B cell (primary cell): ENCODE results near the gene ATN1. TPM values are rescaled to one million over a fixed set of nuclear protein-coding genes. Genes with fewer than 3 reads are reported as not detected.

ENCODE experiments used
- ATAC-seq: fragments of 200-7000 bp; cut with Tn5 transposase; one replicate; pipeline ENCODE4 v1.10.0; 2021; ENCODE audit warnings: low read depth, mild to moderate bottlenecking, moderate number of reproducible peaks, moderate library complexity
- CTCF ChIA-PET: fragments of 350-600 bp; sonication (Branson Sonifier 250); formaldehyde crosslinking; loops from one replicate; lab custom pipeline; 2021; ENCODE audit warnings: antibody characterized with exemption, inconsistent platforms; lab: Charles Lee
- POLR2A ChIA-PET: fragments of 350-600 bp; sonication (Branson Sonifier 250); formaldehyde crosslinking; loops from one replicate; lab custom pipeline; 2021; ENCODE audit warnings: antibody characterized with exemption; lab: Charles Lee
- DNase-seq: peaks from one replicate; pipeline ENCODE4 v3.0.0; 2013
- H2AFZ ChIP-seq: 2 replicates; pipeline ENCODE4 v1.6.1; 2012; ENCODE audit warnings: mild to moderate bottlenecking, low read depth, low read length; ENCODE audit not compliant: insufficient read depth, poor library complexity, severe bottlenecking
- H3K27ac ChIP-seq, 2 donors: 1 replicate in 1 of 2; 2 replicates in 1 of 2; pipeline ENCODE4 v1.5.1; 2012 to 2013; ENCODE audit warnings: low read length in 2 of 2, mild to moderate bottlenecking in 2 of 2, moderate library complexity in 1 of 2
- H3K27me3 ChIP-seq, 4 experiments: fragments of 200-600 bp in 1 of 4; sonication (generic) in 1 of 4; replicated peaks in 1 of 4; 1 replicate in 2 of 4; 2 replicates in 2 of 4; pipeline versions ENCODE4 v1.6.1 to v1.7.0; 2013 to 2016; ENCODE audit warnings: low read length in 3 of 4, mild to moderate bottlenecking in 2 of 4, mixed read lengths in 1 of 4, moderate library complexity in 1 of 4; ENCODE audit not compliant: insufficient read depth in 4 of 4, control insufficient read depth in 3 of 4; ENCODE audit errors: control extremely low read depth in 1 of 4
- H3K36me3 ChIP-seq, 2 experiments: replicated peaks in 1 of 2; 1 replicate in 1 of 2; 2 replicates in 1 of 2; pipeline versions ENCODE4 v1.6.1 to v1.7.1; 2013; ENCODE audit warnings: low read length in 1 of 2; ENCODE audit not compliant: insufficient read depth in 2 of 2, control insufficient read depth in 1 of 2; ENCODE audit errors: control extremely low read depth in 1 of 2, extremely low read depth in 1 of 2
- H3K4me1 ChIP-seq, 2 donors: fragments of 200-600 bp in 1 of 2; sonication (generic) in 1 of 2; 1 replicate in 1 of 2; 2 replicates in 1 of 2; pipeline versions ENCODE4 v1.5.1 to v1.6.1; 2013 to 2017; ENCODE audit warnings: low read length in 2 of 2; ENCODE audit not compliant: control insufficient read depth in 2 of 2, insufficient read depth in 2 of 2
- H3K4me2 ChIP-seq: replicated peaks from 2 replicates; pipeline ENCODE3; 2012; ENCODE audit warnings: mild to moderate bottlenecking, low read depth, low read length; ENCODE audit not compliant: poor library complexity, severe bottlenecking
- H3K4me3 ChIP-seq, 5 experiments: fragments of 200-600 bp in 1 of 5; sonication (generic) in 1 of 5; 1 replicate in 3 of 5; 2 replicates in 2 of 5; pipeline versions ENCODE4 v1.5.1 to v1.7.0; 2011 to 2016; ENCODE audit warnings: low read length in 4 of 5, mild to moderate bottlenecking in 4 of 5, low read depth in 2 of 5, control low read depth in 1 of 5, moderate library complexity in 1 of 5; ENCODE audit not compliant: insufficient read depth in 1 of 5; ENCODE audit errors: control extremely low read depth in 1 of 5, extremely low read depth in 1 of 5
- H3K79me2 ChIP-seq: fragments of 200-600 bp; sonication (generic); one replicate; pipeline ENCODE4 v1.6.0; 2016; ENCODE audit warnings: low read length; ENCODE audit not compliant: control insufficient read depth, insufficient read depth
- H3K9ac ChIP-seq: fragments of 200-600 bp; sonication (generic); 2 replicates; pipeline ENCODE4 v1.6.1; 2017; ENCODE audit warnings: mild to moderate bottlenecking, low read length, moderate library complexity
- H3K9me3 ChIP-seq, 3 donors: one replicate each; pipeline versions ENCODE4 v1.6.1 to v1.7.1; 2013; ENCODE audit warnings: low read length in 2 of 3; ENCODE audit not compliant: control insufficient read depth in 2 of 3, insufficient read depth in 1 of 3; ENCODE audit errors: control extremely low read depth in 1 of 3
- H4K20me1 ChIP-seq: 2 replicates; pipeline ENCODE4 v1.6.0; 2012; ENCODE audit warnings: mild to moderate bottlenecking, low read length; ENCODE audit not compliant: insufficient read depth, control insufficient read depth, poor library complexity, severe bottlenecking
- H3K27ac Mint-ChIP-seq: one replicate; pipeline ENCODE4 v1.8.0; 2021; ENCODE audit warnings: mixed read lengths
- H3K27me3 Mint-ChIP-seq: one replicate; pipeline ENCODE4 v1.8.0; 2021; ENCODE audit warnings: mixed read lengths
- H3K4me1 Mint-ChIP-seq: one replicate; pipeline ENCODE4 v1.8.0; 2021; ENCODE audit warnings: mixed read lengths
- H3K4me3 Mint-ChIP-seq: one replicate; pipeline ENCODE4 v1.8.0; 2021; ENCODE audit warnings: mixed read lengths
- H3K9me3 Mint-ChIP-seq: one replicate; pipeline ENCODE4 v1.8.0; 2022; ENCODE audit warnings: mixed read lengths; ENCODE audit not compliant: insufficient read depth
- CTCF ChIP-seq: fragments of 200-600 bp; IDR thresholded peaks from one replicate; pipeline ENCODE4 v1.8.0; 2022; ENCODE audit warnings: antibody characterized with exemption, mild to moderate bottlenecking
- EZH2 ChIP-seq: IDR thresholded peaks from 2 replicates; pipeline ENCODE4 v1.6.1; 2012; ENCODE audit warnings: borderline replicate concordance, low read depth, mild to moderate bottlenecking, moderate library complexity, low read length; ENCODE audit not compliant: insufficient read depth, poor library complexity, severe bottlenecking
- WGBS: methylation state at CpG from one replicate; pipeline ENCODE4 v1.1.5; 2013; ENCODE audit warnings: missing lambda C conversion rate; ENCODE audit not compliant: insufficient coverage; 5-methylcytosine and 5-hydroxymethylcytosine counted together
- intact Hi-C: fragments of 100-400 bp; cut with micrococcal nuclease; formaldehyde crosslinking; loops from one replicate; pipeline ENCODE4 v1.10.0; 2022
- polyA plus RNA-seq: library from polyadenylated mRNA; depleted of rRNA; stranded (reverse); fragments of >200 nt; gene quantifications from 2 replicates; pipeline ENCODE4 v1.2.3, GENCODE V29; 2012
- total RNA-seq, 2 donors: library from RNA; stranded (reverse); fragments of 120-200 nt in 1 of 2; gene quantifications; 1 replicate in 1 of 2; 2 replicates in 1 of 2; pipeline versions ENCODE4 v1.2.3 to v1.2.4, GENCODE V29; 2013 to 2022

The ATN1 gene
- total and polyA plus RNA-seq, 2 donors (not counting 1 experiment from before 2014, with no cell fraction given) = 21.0 to 50.8 TPM

GRCh38 chr12:6959805-6960592 lies 32.2 kb downstream of the ATN1 start:
- peaks cover 95 to 98% of the 10 kb centered on the region in 2 donors for H3K4me1 ChIP-seq
- Mint-ChIP-seq H3K27me3 (no peaks in the 10 kb centered on the region), H3K27ac (peak overlapping the region; percentile 98), H3K4me3 (peak overlapping the region; percentile 91), H3K9me3 (no peaks in the 10 kb centered on the region), H3K4me1 (peaks cover 93% of the 10 kb centered on the region)
- ChIA-PET CTCF (interaction anchor here (0.6 to 13.5 kb wide), 12 partner anchors 8 to 207 kb away, joined by 3 to 944 read pairs (median 5); partner anchors contain the start of genes C12orf57, LPCAT3, MLF2 and PTPN6), POLR2A (interaction anchor here (0.6 to 18.2 kb wide), 7 partner anchors 10 to 87 kb away, joined by 3 to 662 read pairs (median 5); partner anchors contain the start of genes C12orf57, EMG1, PHB2 and PTPN6)
- intact Hi-C loops = loop anchor here (1.0 to 2.0 kb wide), 2 partner anchors 9 to 91 kb away; partner anchors contain the start of gene PTPN6
- no peak for ATAC-seq
- H3K79me2 ChIP-seq = peaks cover 54% of the 10 kb centered on the region
- H2AFZ ChIP-seq = no peak overlapping the region
- DNase-seq = no peak
- peak overlapping the region; percentile 92 for H3K4me2 ChIP-seq
- 68% methylated on average over 12 of the region's 26 CpGs for whole genome bisulfite sequencing
- H3K27ac ChIP-seq = peak overlapping the region; percentile 95 to 99
- no peaks in the 10 kb centered on the region for H3K9me3 ChIP-seq
- H4K20me1 ChIP-seq = peaks cover 24% of the 10 kb centered on the region
- H3K27me3 ChIP-seq = no peaks in the 10 kb centered on the region
- H3K36me3 ChIP-seq = peaks cover 0 to 70% of the 10 kb centered on the region in 2 experiments
- peak overlapping the region; percentile 69 for H3K9ac ChIP-seq
- H3K4me3 ChIP-seq = peak overlapping the region in 4 of 5 experiments; percentile 43 to 57 (median 50)
- TF ChIP-seq EZH2 (no peak), CTCF (no peak)
